IMR-90 (cell line): ENCODE data around the gene ADCY9. TPM values are rescaled to one million over a fixed set of nuclear protein-coding genes. Genes with fewer than 3 reads are reported as not detected.

ENCODE experiments used
- ATAC-seq: fragments of 200-7000 bp; cut with Tn5 transposase; 2 replicates; pipeline ENCODE4 v1.9.1; 2020; ENCODE audit warnings: low read depth, mild to moderate bottlenecking, moderate library complexity
- BruUV-seq: library from RNA; stranded (reverse); fragments of 400-500 nt; replicated peaks from 2 replicates; lab custom pipeline; 2021; lab: Mats Ljungman, UMichigan
- CTCF ChIA-PET: fragments of 300-600 bp; formaldehyde crosslinking; extraction: SDS; loops from one replicate; lab custom pipeline; 2021; ENCODE audit warnings: antibody characterized with exemption; lab: Yijun Ruan, JAX
- POLR2A ChIA-PET: fragments of 300-600 bp; sonication (Branson Sonifier 250); formaldehyde crosslinking; loops from one replicate; lab custom pipeline; 2022; ENCODE audit warnings: antibody characterized with exemption; ENCODE audit not compliant: unreplicated experiment; lab: Charles Lee
- DNase-seq: peaks from one replicate; pipeline ENCODE4 v3.0.0; 2013
- H2AFZ ChIP-seq: replicated peaks from 2 replicates; pipeline ENCODE3; 2013; ENCODE audit warnings: low read length, mild to moderate bottlenecking; ENCODE audit not compliant: poor library complexity
- H2AK5ac ChIP-seq: 2 replicates; pipeline ENCODE4 v1.6.1; 2013; ENCODE audit warnings: low read depth, low read length, inconsistent platforms
- H2AK9ac ChIP-seq: replicated peaks from 2 replicates; pipeline ENCODE3; 2013; ENCODE audit warnings: mild to moderate bottlenecking, low read depth, low read length, moderate library complexity; ENCODE audit not compliant: poor library complexity
- H2BK120ac ChIP-seq: 2 replicates; pipeline ENCODE4 v1.6.1; 2013; ENCODE audit warnings: low read depth, low read length, inconsistent platforms
- H2BK15ac ChIP-seq: 3 replicates; pipeline ENCODE4 v1.6.1; 2013; ENCODE audit warnings: low read depth, low read length, inconsistent platforms
- H2BK20ac ChIP-seq: 2 replicates; pipeline ENCODE4 v1.6.1; 2013; ENCODE audit warnings: low read depth, mild to moderate bottlenecking, inconsistent platforms, low read length, moderate library complexity
- H2BK5ac ChIP-seq: 2 replicates; pipeline ENCODE4 v1.6.1; 2013; ENCODE audit warnings: mild to moderate bottlenecking, low read depth, low read length, inconsistent platforms; ENCODE audit not compliant: poor library complexity, severe bottlenecking
- H3K14ac ChIP-seq: replicated peaks from 2 replicates; pipeline ENCODE4 v1.6.1; 2013; ENCODE audit warnings: low read depth, low read length, inconsistent platforms
- H3K18ac ChIP-seq: 2 replicates; pipeline ENCODE4 v1.6.1; 2013; ENCODE audit warnings: low read depth, low read length, control low read depth
- H3K23ac ChIP-seq: 2 replicates; pipeline ENCODE4 v1.6.1; 2013; ENCODE audit warnings: low read depth, low read length, inconsistent platforms
- H3K27ac ChIP-seq: 2 replicates; pipeline ENCODE4 v1.5.1; 2013; ENCODE audit warnings: mild to moderate bottlenecking, control low read depth, low read length; ENCODE audit not compliant: insufficient read depth
- H3K27me3 ChIP-seq: 2 replicates; pipeline ENCODE4 v1.6.1; 2013; ENCODE audit warnings: low read length; ENCODE audit not compliant: control insufficient read depth, insufficient read depth
- H3K36me3 ChIP-seq: 2 replicates; pipeline ENCODE4 v1.6.1; 2013; ENCODE audit warnings: low read length, mixed read lengths; ENCODE audit not compliant: control insufficient read depth, insufficient read depth
- H3K4ac ChIP-seq: 2 replicates; pipeline ENCODE4 v1.6.1; 2013; ENCODE audit warnings: low read depth, low read length, inconsistent platforms
- H3K4me1 ChIP-seq: 2 replicates; pipeline ENCODE4 v1.6.1; 2013; ENCODE audit warnings: low read length, mixed read lengths; ENCODE audit not compliant: control insufficient read depth, insufficient read depth
- H3K4me2 ChIP-seq: 2 replicates; pipeline ENCODE4 v1.6.1; 2013; ENCODE audit warnings: low read depth, mild to moderate bottlenecking, control low read depth, low read length, moderate library complexity
- H3K4me3 ChIP-seq: 2 replicates; pipeline ENCODE4 v1.5.1; 2013; ENCODE audit warnings: low read depth, mild to moderate bottlenecking, control low read depth, low read length, moderate library complexity; ENCODE audit not compliant: insufficient read depth
- H3K56ac ChIP-seq: 2 replicates; pipeline ENCODE4 v1.6.1; 2013; ENCODE audit warnings: low read length, inconsistent platforms; ENCODE audit not compliant: insufficient read depth; ENCODE audit errors: extremely low read depth
- H3K79me1 ChIP-seq, 2 experiments: 2 replicates each; pipeline ENCODE4 v1.6.1; 2013; ENCODE audit warnings: low read length in 2 of 2, inconsistent platforms in 1 of 2, low read depth in 1 of 2
- H3K9ac ChIP-seq: 2 replicates; pipeline ENCODE4 v1.6.1; 2013; ENCODE audit warnings: low read depth, low read length, control low read depth
- H3K9me1 ChIP-seq: 2 replicates; pipeline ENCODE4 v1.6.1; 2013; ENCODE audit warnings: low read length, inconsistent platforms; ENCODE audit not compliant: insufficient read depth
- H3K9me3 ChIP-seq: 2 replicates; pipeline ENCODE4 v1.6.1; 2013; ENCODE audit warnings: low read length; ENCODE audit not compliant: control insufficient read depth, insufficient read depth
- H4K20me1 ChIP-seq: 2 replicates; pipeline ENCODE4 v1.6.1; 2013; ENCODE audit warnings: low read length, inconsistent platforms; ENCODE audit not compliant: insufficient read depth
- H4K5ac ChIP-seq: 2 replicates; pipeline ENCODE4 v1.6.1; 2013; ENCODE audit warnings: mild to moderate bottlenecking, low read depth, low read length, control low read depth
- H4K8ac ChIP-seq, 2 experiments: 2 replicates each; pipeline ENCODE4 v1.6.1; 2013; ENCODE audit warnings: low read depth in 2 of 2, low read length in 2 of 2, control low read depth in 1 of 2, inconsistent platforms in 1 of 2
- H4K91ac ChIP-seq: 2 replicates; pipeline ENCODE4 v1.6.1; 2013; ENCODE audit warnings: low read depth, low read length, inconsistent platforms; ENCODE audit not compliant: insufficient read depth
- MAFK ChIP-seq: IDR thresholded peaks from 2 replicates; pipeline ENCODE4 v1.6.1; 2012; ENCODE audit warnings: low read depth, low read length, improper control_type of control experiment
- NFE2L2 ChIP-seq: fragments of 150-350 bp; IDR thresholded peaks from 2 replicates; pipeline ENCODE4 v1.6.1; 2016; ENCODE audit warnings: low read depth, mild to moderate bottlenecking, low read length
- dilution Hi-C: fragments of 300-500 bp; cut with HindIII; formaldehyde crosslinking; loops from one replicate; pipeline ENCODE4 v1.14.3; 2018; ENCODE audit warnings: low sequenced_read_pairs; ENCODE audit not compliant: unreplicated experiment
- in situ Hi-C: fragments of 300-500 bp; cut with MboI; formaldehyde crosslinking; loops from 3 replicates; pipeline ENCODE4 v1.14.3; 2019; ENCODE audit warnings: low sequenced_read_pairs, inconsistent platforms, mixed read lengths
- intact Hi-C: fragments of 100-400 bp; cut with micrococcal nuclease; formaldehyde crosslinking; loops from 2 replicates; pipeline ENCODE4 v1.10.0; 2022
- polyA plus RNA-seq, 3 experiments: library from polyadenylated mRNA; depleted of rRNA; stranded (reverse); fragments of >200 nt; gene quantifications; 2 replicates each; pipeline ENCODE4 v1.2.3, GENCODE V29; 2012; ENCODE audit warnings: low replicate concordance in 1 of 3
- total RNA-seq: library from RNA; depleted of rRNA; stranded (reverse); fragments of >200 nt; gene quantifications from 2 replicates; pipeline ENCODE4 v1.2.3, GENCODE V29; 2012

ADCY9 gene
- total and polyA plus RNA-seq, 2 of the 4 experiments (the other 2 are of a cell fraction), result 5.4 to 12.5 TPM

- no TSS peak for BruUV-seq
- Histone ChIP-seq H3K14ac (no peak overlapping the region), H3K9ac (no peak overlapping the region), H3K9me3 (peaks cover 23% of the 10 kb centered on the region), H3K9me1 (peaks cover 6% of the 10 kb centered on the region), H3K27ac (no peak overlapping the region), H2AK9ac (no peak overlapping the region), H4K20me1 (no peaks in the 10 kb centered on the region), H3K18ac (no peak overlapping the region), H2BK15ac (no peak overlapping the region), H3K4me1 (no peaks in the 10 kb centered on the region), H4K91ac (no peak overlapping the region), H2BK20ac (no peak overlapping the region), H2AK5ac (no peak overlapping the region), H3K4ac (no peak overlapping the region), H3K27me3 (no peaks in the 10 kb centered on the region), H2BK5ac (no peak overlapping the region), H3K23ac (no peak overlapping the region), H3K56ac (no peak overlapping the region), H3K79me1 (peaks cover 24 to 64% of the 10 kb centered on the region in 2 experiments), H3K4me3 (no peak overlapping the region), H3K36me3 (peaks cover 4% of the 10 kb centered on the region), H2AFZ (no peak overlapping the region), H2BK120ac (no peak overlapping the region), H4K5ac (no peak overlapping the region), H4K8ac (no peak overlapping the region), H3K4me2 (no peak overlapping the region)
- dilution Hi-C loops (no loop called here), in situ Hi-C loops (no loop called here), intact Hi-C loops (no loop called here)
- ATAC-seq (no peak; the same call in 1 of the 2 replicates), DNase-seq (peak; percentile 42)
- peak; percentile 75 for TF ChIP-seq NFE2L2
- TF ChIP-seq MAFK, result no peak
- ChIA-PET CTCF (no interaction called here), POLR2A (interaction anchor here (0.7 kb wide), 1 partner anchor 51 kb away, joined by 3 read pairs; no protein-coding TSS in a partner anchor)
Measured at GRCh38 chr16:4060823-4061222, 55.4 kb downstream of the ADCY9 start.
